ENCODE measurements around the gene HOMER1.

HOMER1 gene

DNA sequence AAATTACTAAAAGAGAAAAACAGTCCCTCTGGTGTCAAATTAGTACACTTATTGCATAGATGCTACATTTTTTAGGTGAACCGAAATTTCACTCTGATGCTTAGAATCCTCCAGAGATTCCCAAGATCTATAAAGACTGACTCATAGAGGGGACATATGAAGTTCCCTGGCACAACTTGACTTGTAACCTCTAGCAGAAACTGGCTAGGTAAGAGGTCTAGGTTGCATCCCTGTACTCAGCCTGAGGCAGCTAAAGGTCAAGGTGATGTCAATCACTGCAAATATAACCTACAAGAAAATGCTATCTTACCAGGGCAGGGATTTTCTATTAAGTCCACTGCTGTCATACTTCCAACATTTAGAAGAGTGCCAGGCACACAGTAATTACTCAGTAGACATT lies 24.2 kb downstream of the HOMER1 start:
- no peak for DNase-seq (ENCODE audit: low read depth in 2 of 2)

DNA sequence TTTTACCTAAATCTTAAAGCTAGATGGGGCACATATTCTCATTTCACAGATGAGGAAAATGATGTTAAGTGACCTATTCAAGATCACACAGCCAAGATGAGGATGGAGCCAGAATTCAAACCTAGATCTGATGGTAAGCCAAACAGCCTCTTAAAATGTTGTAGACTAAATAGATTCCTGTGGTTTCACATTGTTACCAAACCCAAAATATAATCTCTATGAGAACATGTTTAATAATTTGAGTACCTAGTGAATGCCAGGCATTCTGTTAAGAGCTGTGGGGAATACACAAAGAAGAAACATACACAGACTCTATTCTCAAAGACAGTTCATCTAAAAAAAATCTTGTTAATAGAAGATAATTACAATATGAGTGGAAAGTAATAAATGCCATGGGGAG lies 25.2 kb downstream of the HOMER1 start:
- DNase-seq (ENCODE audit: low read depth in 2 of 2) = no peak

DNA sequence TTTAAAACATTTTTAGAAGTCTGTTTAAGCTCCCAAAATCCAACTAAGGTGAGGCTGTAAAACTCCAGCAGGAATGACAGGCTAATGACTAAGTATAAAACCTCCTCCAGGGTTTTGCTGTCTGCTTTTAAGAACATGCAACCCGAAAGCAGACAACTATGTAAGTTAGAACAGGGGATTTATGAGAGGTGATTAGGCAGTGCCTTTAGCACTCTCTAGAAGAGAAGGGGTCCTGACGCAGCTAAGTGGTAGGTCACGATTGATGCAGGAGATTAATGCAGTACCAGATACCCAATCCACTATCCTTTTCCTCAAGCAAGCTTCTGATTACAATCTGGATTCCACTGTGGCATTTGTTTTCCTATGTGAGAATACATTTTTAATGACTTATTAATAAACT lies 25.9 kb downstream of the HOMER1 start:
- no peak for DNase-seq (ENCODE audit: low read depth in 2 of 2)

DNA sequence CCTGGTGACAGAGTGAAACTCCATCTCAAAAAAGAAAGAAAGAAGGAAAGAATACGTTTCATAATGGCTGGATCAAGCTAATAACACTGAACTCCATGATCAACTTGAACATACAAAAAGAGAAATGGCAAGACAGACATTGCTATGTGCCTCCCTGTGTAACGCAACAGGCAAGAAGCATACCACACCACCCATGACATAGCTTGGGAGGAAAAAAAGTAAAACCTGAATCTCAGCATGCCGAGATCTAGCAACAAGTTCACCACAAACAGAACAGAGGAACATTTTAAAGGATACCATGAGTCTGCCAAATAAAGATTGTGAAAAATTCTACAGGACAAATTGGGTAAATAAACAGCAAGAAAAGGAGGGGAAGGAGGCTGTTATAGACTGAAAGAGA lies 26.7 kb downstream of the HOMER1 start:
- no peak for DNase-seq (ENCODE audit: low read depth in 2 of 2)

DNA sequence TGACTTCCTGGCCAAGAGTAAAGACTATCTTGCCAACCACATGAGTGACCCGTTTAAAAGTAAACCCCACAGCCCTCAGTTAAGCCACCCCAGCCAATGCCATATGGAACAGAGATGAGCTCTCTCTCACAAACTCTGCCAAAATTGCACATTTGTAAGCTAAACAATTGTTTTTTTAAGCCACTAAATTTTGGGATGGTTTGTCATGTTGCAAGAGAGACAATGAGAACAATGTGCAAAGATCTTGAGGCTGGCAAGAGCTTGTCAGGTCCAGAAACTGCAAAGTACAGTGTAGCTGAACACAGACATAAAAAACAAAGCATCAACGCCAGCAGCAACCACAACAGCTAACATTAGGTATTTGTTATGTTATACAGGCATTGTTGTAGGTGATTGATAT lies 27.8 kb downstream of the HOMER1 start:
- DNase-seq (ENCODE audit: low read depth in 2 of 2) = no peak

DNA sequence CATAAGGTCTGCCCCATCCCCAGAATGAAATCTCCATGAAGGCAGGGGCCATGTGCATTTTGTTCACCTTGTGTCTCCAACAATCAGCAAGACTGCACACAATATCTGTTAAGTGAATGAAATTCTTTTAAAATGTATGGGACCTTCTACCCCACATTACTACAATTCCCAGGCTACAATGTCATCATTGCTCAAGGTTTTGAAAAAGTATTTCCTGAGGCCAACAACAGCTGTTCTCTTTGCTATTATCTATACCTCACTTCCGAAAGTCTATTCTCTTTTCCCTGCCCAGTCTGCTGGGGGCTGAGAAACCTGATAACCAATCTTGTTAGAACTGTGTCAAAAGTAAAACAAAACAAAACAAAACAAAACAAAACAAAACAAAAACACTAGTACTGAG lies 29.2 kb downstream of the HOMER1 start:
- DNase-seq (ENCODE audit: low read depth in 2 of 2) = no peak

DNA sequence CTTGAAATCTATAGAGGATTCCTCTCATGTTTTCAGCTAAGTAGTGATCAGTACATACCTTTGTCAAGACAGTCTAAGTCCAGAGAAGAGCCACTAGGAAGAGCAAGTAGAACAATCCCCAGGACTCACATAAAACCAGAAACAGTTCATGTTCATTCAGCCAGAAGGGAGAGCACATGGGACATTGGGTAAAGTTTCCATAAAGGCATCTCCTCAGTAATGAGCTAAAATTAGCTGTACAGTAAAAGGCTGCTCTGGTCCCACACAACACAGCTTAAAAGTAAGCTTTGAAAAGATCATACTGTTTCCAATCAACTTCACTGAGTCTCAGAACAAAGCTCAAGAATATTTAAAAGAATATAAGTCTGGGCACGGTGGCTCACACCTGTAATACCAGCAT lies 32.4 kb downstream of the HOMER1 start:
- DNase-seq (ENCODE audit: low read depth in 2 of 2) = no peak

DNA sequence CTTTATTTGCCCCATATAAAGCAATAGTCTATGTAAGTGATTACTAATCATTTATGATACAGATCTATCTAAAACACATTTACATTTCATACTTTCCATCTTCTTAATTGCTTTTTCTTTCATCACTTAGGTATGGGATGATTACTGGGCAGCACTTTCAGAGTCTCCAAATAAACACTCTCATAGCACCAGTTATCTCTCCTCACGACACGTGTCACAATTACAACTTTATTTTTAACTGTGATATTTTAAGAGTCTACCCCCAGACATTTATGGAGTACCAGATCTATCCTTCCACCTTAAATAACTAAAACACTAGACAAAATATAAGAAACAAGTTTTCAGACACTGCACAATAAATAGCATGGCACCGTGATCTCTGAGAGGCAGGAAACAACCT lies 32.9 kb downstream of the HOMER1 start:
- DNase-seq (ENCODE audit: low read depth in 2 of 2) = no peak

DNA sequence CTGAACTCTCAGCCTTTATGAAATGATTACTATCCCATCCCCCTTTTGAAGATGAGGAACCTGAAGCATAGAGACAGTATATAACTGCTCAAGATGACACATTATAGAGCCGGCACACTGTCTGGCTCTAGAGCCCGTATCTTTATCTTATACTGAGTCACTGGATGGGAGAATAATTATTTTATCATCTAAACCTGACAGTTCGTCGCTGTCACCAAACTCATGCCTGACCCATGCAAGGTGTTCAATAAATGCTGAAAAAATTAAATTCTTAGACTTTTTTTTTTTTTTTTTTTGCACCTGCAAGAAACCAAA lies 38.8 kb downstream of the HOMER1 start:
- DNase-seq (ENCODE audit: low read depth in 2 of 2) = no peak

DNA sequence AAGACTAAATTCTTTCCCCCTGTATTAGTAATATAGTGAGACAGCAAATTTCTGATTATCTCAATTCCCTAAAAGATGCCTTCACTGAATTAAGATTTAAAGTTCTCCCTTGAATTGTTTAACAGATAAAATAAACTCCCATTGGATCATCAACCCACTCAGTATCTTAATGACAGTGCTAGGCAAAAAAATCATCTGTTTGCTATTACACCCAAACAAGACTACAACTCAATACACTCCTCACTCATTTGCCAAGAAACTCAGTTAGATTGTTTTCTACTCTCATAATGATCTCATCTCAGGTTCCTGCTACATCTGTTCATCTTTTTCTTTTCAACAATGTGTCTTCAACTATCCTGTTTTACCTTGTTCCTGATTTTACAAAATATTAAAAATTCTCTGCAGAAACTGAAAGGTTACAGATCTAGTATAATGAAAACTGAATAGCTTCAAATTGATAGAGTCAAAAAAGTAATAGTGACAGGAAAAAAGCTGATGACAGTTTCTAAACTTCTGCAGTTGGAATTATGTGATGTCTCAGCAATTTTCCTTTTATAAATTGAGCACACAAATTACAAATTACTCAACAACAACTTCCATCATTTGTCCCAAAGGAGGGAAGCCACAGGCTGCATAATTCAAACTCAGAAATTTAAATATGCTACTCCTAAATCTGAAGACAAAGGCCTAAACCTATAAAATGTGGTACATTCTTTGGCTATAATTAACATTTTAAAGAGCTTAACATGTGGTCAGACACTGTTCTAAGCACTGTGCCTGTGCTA lies 39.4 kb downstream of the HOMER1 start:
- no peak for DNase-seq (ENCODE audit: low read depth in 2 of 2)

DNA sequence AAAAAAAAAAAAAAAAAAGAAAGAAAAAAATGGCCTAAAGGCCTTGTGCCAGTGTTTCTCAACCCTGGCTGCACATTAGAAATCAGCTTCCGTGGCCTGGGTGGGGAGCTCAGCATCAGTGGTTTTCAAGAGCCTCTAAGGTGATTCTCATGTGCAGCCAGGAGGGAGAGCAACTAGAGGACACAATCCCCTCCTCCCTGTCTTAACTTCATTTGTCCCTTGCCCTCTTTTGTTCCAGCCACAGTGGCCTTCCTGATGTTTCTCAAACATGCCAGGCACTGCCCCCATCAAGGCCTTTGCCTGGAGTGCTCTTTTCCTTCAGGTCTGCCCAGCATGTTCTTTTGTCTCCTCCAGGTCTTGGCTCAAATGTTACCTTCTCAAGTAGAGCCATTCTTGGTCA lies 42.4 kb downstream of the HOMER1 start:
- DNase-seq (ENCODE audit: low read depth in 2 of 2) = no peak

DNA sequence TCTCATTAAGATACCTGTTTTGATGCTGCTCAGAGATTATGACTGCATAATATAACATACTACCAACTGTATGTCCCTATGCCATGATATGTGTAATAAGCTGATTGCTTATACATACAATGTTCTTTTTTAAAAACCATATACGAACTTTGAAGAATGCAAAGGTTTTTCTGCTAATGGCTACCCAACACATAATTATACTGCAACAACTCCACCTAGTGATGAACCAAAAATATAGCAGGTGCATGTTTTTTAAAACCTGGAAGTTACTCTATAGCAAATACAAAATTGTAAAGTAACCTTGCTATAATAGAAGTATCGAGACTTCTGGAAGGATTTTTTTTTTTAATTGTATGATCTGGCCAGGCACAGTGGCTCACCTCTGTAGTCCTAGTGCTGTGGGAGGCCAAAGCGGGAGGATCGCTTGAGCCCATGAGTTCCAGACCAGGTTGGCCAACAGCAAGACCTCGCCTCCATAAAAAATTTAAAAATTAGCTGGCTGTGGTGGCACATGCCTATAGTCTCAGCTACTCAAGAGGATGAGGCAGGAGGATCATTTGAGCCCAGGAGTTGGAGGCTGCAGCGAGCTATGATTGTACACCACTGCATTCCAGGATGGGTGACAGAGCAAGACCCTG lies 49.1 kb downstream of the HOMER1 start:
- peak in 1 of 2 experiments; percentile 14 for DNase-seq (ENCODE audit: low read depth in 2 of 2)

DNA sequence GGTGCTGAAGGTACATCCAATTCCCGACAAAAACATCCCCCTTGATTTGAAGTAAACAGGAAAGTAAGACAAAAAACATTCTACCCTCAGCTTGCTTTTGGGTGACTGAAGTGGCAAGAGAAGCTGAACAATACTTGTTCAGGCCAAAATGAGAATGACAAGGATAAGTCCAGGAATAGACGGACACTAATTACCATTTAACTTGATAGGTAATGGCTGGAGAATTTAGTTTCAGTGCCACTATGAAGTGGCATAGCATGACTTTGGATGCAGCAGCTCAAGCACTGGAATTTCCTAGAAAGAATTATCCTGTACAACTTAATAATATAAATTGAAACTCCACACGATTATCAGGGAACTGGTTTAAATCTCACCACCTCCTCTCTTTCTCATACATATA lies 49.7 kb downstream of the HOMER1 start:
- no peak for DNase-seq (ENCODE audit: low read depth in 2 of 2)

DNA sequence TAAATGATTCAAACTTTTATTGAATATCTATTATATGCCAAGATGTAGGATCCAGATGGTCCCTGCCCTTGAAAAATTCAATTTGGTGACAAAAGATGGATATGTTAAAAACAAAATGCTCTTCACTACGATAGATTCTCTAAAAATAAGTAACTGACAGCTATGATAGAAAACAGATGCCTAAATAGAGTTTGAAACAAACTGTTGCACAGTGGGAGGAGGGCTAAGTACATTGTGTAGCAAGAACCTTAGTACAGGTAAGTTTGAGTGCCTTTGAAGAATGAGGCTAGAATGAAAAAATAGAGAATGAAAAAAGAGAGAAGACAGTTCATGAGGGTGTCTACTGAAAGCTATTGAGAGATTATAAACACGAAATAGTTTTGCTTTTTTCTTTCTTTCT lies 54.3 kb downstream of the HOMER1 start:
- no peak for DNase-seq (ENCODE audit: low read depth in 2 of 2)

DNA sequence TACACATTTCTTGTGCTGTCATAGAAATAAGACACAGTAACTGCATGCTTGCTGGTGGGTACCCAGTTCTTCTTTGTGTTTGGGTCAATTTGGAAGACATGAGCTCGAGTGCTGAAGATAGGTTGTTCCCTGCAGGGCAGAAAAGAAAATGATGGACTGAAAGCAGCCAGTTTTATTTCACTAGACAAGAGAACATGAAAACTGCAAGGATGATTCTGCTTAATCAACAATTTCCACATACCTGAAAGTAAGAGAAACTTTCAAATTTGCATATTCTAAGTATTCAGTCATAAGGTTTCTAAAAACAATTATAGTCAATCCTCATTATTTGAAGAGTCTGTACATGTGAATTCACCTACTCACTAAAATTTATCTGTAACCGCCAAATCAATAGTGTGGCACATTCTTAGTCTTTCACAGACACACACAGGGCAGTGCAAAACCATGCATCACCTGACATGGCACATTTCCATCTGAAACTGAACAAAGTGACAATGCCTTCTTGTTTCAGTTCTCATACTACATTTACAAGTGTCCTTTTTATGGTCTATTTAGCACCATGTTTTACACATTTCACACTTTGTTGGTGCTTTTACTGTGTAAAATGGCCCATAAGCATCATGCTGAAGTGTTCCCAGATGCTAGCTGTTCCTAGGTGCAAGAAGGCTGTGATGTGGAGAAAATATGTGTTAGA lies 56.9 kb downstream of the HOMER1 start:
- no peak for DNase-seq (ENCODE audit: low read depth in 2 of 2)

DNA sequence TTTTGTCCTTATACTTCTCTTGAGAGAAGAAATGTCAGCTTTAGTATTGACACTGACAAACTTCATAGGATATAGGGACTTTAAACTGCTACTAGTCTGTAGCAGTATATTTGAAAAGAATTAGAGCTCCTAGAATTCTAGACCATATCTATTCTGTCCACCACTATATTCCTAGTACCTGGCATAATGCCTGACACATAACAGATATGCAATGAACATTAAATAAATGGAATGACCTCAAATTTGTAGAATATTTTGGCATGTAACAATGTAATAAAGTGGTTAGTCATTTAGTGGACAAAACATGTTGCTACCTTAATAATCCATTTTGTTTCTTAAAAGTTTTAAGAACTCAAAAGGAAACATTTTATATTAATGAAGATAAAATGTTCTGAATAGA lies 57.5 kb downstream of the HOMER1 start:
- peak in 1 of 2 experiments; percentile 16 for DNase-seq (ENCODE audit: low read depth in 2 of 2)

DNA sequence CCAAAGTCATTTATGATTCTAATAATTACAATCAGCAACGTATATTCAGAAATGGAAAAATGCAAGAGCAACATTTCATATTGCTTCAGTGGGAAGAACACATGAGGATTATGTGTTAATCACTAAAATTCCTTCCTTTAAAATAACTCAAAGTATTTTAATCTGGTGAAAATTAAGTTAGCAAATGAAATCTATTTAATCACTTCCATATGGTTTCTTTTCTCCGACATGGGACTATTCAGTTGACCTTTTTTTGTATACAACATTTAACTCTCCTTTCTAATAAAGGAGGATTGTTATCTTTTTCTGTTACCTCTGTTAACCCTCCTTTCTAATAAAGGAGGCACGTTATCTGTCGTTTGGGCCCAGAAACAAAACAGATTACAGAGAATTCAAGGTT lies 59.9 kb downstream of the HOMER1 start:
- DNase-seq (ENCODE audit: low read depth in 2 of 2) = peak in 1 of 2 experiments; percentile 20

DNA sequence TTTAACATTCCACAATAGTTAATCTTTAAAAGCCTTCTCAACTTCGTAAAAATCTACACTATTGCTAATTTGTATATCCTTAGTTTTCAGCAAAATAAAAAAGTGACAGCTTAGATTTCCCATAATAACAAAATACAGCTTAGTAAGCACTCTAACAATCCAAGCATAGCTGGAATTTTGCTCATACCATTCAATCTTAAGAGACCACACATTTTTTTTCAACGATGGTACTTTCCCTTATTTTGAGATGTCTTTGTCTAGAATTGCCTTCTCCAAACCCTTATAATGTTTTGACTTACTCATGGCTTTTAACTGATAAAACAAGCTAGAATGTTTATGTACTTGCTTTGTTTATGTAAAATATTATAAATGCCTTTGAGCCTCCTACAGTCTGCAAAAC lies 65.6 kb downstream of the HOMER1 start:
- DNase-seq (ENCODE audit: low read depth in 2 of 2) = peak; percentile 60

DNA sequence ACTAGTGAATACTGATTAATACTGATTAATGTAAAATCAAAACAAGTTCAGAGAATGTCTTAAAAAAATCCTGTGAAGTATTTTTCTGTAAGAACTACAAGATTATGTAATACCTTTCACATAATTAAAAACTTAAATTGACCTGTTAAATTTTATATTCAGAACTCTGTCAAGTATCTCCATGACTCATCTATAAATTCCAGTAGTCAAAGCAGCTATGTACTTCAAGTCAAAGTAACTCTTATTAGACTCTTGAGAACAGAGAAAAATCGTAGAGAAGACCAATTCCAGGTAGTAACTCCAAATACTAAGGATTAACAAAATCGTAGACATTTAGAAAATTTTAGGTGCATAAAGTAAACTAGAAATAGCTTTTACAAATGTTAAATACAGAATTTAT lies 77.1 kb downstream of the HOMER1 start:
- no peak for DNase-seq (ENCODE audit: low read depth in 2 of 2)

DNA sequence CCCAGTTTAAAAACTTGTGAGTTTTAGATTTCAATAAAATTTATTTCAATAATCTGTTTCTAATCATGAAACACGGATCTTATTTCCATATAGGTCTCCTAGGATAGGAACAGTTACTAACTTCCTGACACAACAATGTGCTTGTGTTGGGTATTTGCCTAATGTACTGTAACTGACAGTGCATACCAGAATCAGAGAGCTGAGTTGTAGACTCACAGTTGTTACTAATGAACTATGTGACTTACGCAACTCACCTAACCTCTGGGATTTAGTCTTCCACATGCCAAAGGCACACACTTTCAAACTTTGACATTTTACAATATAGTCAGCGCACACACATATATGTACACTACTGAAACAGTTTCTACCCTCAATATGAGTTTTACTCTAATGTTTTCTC lies 77.7 kb downstream of the HOMER1 start:
- DNase-seq (ENCODE audit: low read depth in 2 of 2) = peak; percentile 81 to 83

DNA sequence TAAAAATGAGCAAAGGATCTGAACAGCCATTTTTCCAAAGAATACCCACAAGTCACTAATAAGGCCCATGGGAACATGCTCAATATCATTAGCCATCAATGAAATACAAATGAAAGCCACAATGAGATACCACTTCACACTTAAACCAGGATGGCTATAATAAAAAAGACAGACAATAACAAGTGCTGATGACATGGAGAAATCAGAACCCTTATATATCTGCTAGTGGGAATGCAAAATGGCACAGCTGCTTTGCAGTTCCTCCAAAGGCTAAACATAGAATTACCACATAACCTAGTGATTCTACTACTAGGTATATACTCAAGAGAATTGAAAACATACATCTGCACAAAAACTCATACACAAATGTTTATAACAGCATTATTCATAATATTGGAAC lies 83.7 kb downstream of the HOMER1 start:
- no peak for DNase-seq (ENCODE audit: low read depth in 2 of 2)

DNA sequence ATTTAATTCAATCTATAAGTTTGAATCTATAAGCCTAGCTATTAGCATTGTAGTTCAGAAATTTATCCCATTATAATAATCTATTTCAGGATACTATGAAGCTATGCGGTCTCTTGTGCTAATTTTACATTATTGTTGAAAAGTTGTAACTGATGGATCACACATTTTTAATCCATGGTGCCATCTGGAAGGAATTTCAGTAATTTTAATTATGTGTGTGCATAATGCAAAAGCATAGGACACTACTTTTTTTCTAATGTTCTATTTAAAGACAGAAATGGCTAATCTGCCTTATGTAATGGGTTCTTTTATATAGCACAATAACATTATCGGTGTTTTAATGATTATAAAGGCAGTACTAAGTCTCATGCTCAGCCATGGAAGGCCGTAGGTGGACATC lies 90.6 kb downstream of the HOMER1 start:
- peak in 1 of 2 experiments; percentile 20 for DNase-seq (ENCODE audit: low read depth in 2 of 2)

DNA sequence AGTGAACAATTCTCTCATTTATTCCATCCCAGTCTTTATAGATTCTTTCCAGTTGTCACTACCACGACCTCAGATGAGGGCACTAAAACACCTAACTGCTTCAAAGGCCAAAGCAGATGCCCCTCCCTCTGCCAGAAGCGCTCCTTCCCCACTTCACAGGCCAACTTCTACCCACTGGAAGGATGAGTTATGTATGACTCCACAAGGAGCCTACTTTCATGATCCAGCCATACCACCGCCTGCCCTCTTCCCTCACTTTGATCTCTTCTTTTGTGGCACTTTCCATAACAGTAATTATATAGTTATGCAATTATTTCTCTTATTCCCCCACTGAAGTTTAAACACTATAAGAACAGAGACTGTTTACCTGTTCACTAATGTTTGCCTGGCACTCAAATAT lies 93.7 kb downstream of the HOMER1 start:
- no peak for DNase-seq (ENCODE audit: low read depth in 2 of 2)
